ENCODE measurements around the gene PAX3. TPM values are rescaled to one million over a fixed set of nuclear protein-coding genes. Genes with fewer than 3 reads are reported as not detected.

PAX3 gene
- total RNA-seq, 1 experiment from 2014 or later: not detected

- Histone ChIP-seq H2AFZ (ENCODE audit: low read length) (no peak overlapping the region), H3K9me2 (replicated peaks; ENCODE audit: low read length) (no peaks in the 10 kb centered on the region), H3K36me3 (ENCODE audit: low read depth, low read length) (no peaks in the 10 kb centered on the region), H4K20me1 (ENCODE audit: low read length) (no peaks in the 10 kb centered on the region), H3K9ac (ENCODE audit: low read length) (no peak overlapping the region), H3K4me3 (ENCODE audit: low read length) (no peak overlapping the region), H3K79me2 (ENCODE audit: low read length) (no peaks in the 10 kb centered on the region), H3K4me1 (ENCODE audit: insufficient read depth, low read length) (no peaks in the 10 kb centered on the region), H3K27me3 (ENCODE audit: low read length) (peaks cover 48% of the 10 kb centered on the region), H3K27ac (ENCODE audit: low read length) (no peak overlapping the region), H3F3A (ENCODE audit: low read length, unreplicated experiment) (no peaks in the 10 kb centered on the region), H3K9me3 (ENCODE audit: low read length) (no peaks in the 10 kb centered on the region), H3K4me2 (ENCODE audit: low read length) (no peak overlapping the region)
- ChIA-PET CTCF (no interaction called here), POLR2A (ENCODE audit: unreplicated experiment) (no interaction called here)
- intact Hi-C loops (cut with micrococcal nuclease): no loop called here
- DNase-seq: no peak
- TF ChIP-seq EZH2 (IDR thresholded peaks at IDR 0.05; ENCODE audit: low read length, unreplicated experiment): no peak
- no peak for TF ChIP-seq CTCF (conservative IDR thresholded peaks at IDR 0.05; ENCODE audit: low read depth, low read length)
- TF ChIP-seq EZH2phosphoT487 (IDR thresholded peaks at IDR 0.05; ENCODE audit: borderline replicate concordance, low read length): no peak
- no peak for ATAC-seq
- BruUV-seq (replicated peaks): no TSS peak
Measured at GRCh38 chr2:222167762-222168161, 131.0 kb downstream of the PAX3 start.

- intact Hi-C loops (cut with micrococcal nuclease): no loop called here
Measured at GRCh38 chr2:222160944-222161343, 137.9 kb downstream of the PAX3 start.

More at GRCh38 chr2:222160944-222161343, 137.9 kb downstream of the PAX3 start:
- Histone ChIP-seq H3K79me2 (ENCODE audit: low read length) (no peaks in the 10 kb centered on the region), H4K20me1 (ENCODE audit: low read length) (no peaks in the 10 kb centered on the region), H3K4me2 (ENCODE audit: low read length) (no peak overlapping the region), H3F3A (ENCODE audit: low read length, unreplicated experiment) (no peaks in the 10 kb centered on the region), H3K4me1 (ENCODE audit: insufficient read depth, low read length) (no peaks in the 10 kb centered on the region), H3K27me3 (ENCODE audit: low read length) (peaks cover 27% of the 10 kb centered on the region), H2AFZ (ENCODE audit: low read length) (no peak overlapping the region), H3K27ac (ENCODE audit: low read length) (no peak overlapping the region), H3K9me3 (ENCODE audit: low read length) (no peaks in the 10 kb centered on the region), H3K4me3 (ENCODE audit: low read length) (no peak overlapping the region), H3K36me3 (ENCODE audit: low read depth, low read length) (no peaks in the 10 kb centered on the region), H3K9me2 (replicated peaks; ENCODE audit: low read length) (no peaks in the 10 kb centered on the region), H3K9ac (ENCODE audit: low read length) (no peak overlapping the region)
- ATAC-seq (no peak), DNase-seq (no peak)
- TF ChIP-seq CTCF (conservative IDR thresholded peaks at IDR 0.05; ENCODE audit: low read depth, low read length) (no peak), EZH2phosphoT487 (IDR thresholded peaks at IDR 0.05; ENCODE audit: borderline replicate concordance, low read length) (no peak), EZH2 (IDR thresholded peaks at IDR 0.05; ENCODE audit: low read length, unreplicated experiment) (no peak)
- no TSS peak for BruUV-seq (replicated peaks)
- CTCF ChIA-PET: interaction anchor here (0.5 kb wide), 1 partner anchor 84 kb away, joined by 3 read pairs; no protein-coding TSS in a partner anchor
- POLR2A ChIA-PET (ENCODE audit: unreplicated experiment): no interaction called here
